ENCODE measurements around the gene TBX10.
"Not testable (repeated sequence)": the region's sequence is repeated elsewhere in the genome, so short reads cannot be mapped to it uniquely, and the experiment has no call there.

Gene TBX10

DNA sequence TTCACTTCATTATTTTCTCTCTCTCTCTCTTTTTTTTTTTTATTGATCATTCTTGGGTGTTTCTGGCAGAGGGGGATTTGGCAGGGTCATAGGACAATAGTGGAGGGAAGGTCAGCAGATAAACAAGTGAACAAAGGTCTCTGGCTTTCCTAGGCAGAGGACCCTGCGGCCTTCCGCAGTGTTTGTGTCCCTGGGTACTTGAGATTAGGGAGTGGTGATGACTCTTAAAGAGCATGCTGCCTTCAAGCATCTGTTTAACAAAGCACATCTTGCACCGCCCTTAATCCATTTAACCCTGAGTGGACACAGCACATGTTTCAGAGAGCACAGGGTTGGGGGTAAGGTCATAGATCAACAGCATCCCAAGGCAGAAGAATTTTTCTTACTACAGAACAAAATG, 42.1 kb downstream of the TBX10 start:
- DNase-seq: not testable (repeated sequence)

GRCh38 chr11:67596753-67597300, 42.7 kb downstream of the TBX10 start:
- DNase-seq: no peak

DNA sequence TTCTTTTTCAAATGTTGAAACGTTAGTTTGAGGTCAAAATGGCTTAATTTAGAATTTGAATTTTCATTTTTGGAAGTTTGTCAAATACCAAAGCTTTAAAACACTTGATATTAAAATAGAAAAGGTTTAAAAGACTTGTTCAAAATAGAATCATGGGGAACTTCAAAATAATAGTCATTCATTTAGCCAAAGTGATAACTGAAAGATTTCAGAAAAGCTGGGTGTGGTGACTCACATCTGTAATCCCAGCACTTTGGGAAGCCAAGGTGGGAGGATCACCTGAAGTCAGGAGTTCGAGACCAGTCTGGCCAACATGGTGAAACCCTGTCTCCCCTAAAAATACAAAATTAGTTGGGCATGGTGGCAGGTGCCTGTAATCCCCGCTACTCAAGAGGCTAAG, 45.1 kb downstream of the TBX10 start:
- DNase-seq: no peak

- no peak for DNase-seq
Observed at GRCh38 chr11:67593565-67593905, 46.0 kb downstream of the TBX10 start.

GRCh38 chr11:67592880-67593564, 46.5 kb downstream of the TBX10 start:
- DNase-seq: no peak

GRCh38 chr11:67588899-67589415, 50.6 kb downstream of the TBX10 start:
- not testable (repeated sequence) for DNase-seq

DNA sequence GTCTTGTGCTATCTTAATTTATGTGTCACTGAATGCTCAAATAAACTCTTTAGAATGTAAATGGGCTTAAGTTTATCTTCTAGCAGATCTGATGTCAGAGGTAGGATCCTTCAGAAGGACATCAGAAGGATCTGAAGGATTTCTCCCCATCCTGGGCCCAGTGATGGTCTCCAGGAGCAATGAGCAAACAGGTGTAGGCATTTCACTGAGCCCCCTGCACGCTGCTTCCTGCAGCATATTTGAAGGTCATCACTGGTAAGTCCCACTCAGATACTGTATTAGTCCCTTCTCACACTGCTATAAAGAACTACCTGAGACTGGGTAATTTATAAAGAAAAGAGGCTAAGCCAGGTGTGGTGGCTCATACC, 51.4 kb downstream of the TBX10 start:
- DNase-seq: no peak

DNA sequence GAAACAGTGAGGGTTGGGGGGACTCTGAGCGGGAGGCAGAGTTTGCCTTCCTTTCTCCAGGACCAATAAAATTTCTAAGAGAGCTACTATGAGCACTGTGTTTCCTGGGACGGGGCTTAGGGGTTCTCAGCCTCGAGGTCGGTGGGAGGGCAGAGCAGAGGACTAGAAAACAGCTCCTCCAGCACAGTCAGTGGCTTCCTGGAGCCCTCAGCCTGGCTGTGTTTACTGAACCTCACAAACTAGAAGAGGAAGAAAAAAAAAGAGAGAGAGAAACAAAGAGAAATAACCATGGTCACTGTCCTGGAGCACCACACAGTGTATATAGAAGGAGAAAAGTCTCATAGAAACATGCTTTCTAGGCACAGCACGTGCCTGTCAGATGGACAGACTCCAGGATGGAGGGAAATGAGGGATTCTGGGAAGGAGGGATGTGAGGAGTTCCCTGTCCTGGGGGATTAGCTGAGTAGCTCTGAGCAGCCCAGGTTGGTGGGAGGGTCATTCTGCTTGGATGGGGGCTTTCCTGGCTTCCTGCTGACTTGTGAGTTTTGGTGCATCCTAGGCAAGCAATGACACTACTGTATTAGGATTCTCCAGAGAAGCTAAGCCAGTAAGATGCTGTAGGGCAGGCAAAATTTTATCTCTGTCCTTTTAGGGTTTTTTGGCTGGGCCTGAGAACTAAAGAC, 52.9 kb downstream of the TBX10 start:
- DNase-seq: no peak

DNA sequence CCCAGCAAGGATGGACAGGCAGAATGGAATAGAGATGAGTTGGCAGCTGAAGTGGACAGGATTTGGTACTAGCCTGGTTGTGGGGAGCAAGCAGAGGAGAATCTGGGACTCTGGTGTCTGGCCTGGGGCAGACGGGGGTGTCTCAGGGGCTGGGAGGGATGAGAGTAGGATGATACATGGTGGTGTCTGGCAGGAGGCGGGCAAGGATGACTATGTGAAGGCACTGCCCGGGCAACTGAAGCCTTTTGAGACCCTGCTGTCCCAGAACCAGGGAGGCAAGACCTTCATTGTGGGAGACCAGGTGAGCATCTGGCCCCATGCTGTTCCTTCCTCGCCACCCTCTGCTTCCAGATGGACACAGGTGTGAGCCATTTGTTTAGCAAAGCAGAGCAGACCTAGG, 53.7 kb downstream of the TBX10 start:
- no peak for DNase-seq

GRCh38 chr11:67584881-67585873, 54.4 kb downstream of the TBX10 start:
- no peak for DNase-seq

- peak; percentile 23 for DNase-seq
Observed at GRCh38 chr11:67584205-67584880, 55.2 kb downstream of the TBX10 start.

DNA sequence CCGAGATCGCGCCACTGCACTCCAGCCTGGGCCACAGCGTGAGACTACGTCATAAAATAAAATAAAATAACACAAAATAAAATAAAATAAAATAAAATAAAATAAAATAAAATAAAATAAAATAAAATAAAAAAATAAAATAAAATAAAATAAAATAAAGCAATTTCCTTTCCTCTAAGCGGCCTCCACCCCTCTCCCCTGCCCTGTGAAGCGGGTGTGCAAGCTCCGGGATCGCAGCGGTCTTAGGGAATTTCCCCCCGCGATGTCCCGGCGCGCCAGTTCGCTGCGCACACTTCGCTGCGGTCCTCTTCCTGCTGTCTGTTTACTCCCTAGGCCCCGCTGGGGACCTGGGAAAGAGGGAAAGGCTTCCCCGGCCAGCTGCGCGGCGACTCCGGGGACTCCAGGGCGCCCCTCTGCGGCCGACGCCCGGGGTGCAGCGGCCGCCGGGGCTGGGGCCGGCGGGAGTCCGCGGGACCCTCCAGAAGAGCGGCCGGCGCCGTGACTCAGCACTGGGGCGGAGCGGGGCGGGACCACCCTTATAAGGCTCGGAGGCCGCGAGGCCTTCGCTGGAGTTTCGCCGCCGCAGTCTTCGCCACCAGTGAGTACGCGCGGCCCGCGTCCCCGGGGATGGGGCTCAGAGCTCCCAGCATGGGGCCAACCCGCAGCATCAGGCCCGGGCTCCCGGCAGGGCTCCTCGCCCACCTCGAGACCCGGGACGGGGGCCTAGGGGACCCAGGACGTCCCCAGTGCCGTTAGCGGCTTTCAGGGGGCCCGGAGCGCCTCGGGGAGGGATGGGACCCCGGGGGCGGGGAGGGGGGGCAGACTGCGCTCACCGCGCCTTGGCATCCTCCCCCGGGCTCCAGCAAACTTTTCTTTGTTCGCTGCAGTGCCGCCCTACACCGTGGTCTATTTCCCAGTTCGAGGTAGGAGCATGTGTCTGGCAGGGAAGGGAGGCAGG, 56.0 kb downstream of the TBX10 start, which contains the start of gene GSTP1:
Gene GSTP1 (plus strand): TSS at position 566 of the 958 bp plus-strand sequence. CDS start 32 bp downstream, at position 598.
- peak; percentile 84 for DNase-seq

DNA sequence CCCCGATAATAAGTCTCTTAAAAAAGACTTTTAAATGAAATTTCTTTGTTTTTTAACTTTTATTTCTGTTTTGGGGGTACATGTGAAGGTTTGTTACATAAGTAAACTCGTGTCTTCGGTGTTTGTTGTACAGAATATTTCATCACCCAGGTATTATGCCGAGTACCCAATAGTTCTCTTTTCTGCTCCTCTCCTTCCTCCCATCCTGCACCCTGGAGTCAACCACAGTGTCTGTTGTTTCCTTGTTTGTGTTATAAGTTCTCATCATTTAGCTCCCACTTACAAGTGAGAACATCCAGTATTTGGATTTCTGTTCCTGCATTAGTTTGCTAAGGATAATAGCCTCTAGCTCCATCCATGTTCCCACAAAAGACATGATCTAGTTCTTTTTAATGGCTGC, 57.6 kb downstream of the TBX10 start:
- DNase-seq: no peak

- no peak for DNase-seq
Observed at GRCh38 chr11:67581469-67581868, 58.1 kb downstream of the TBX10 start.
